Dermis blood vessel endothelial cell (primary cell): Measurements from ENCODE around the gene CXCL8. TPM values are rescaled to one million over a fixed set of nuclear protein-coding genes. Genes with fewer than 3 reads are reported as not detected.

Experiments
- DNase-seq: peaks from one replicate; pipeline ENCODE4 v3.0.0; 2010
- total RNA-seq: library from RNA; depleted of rRNA; stranded (reverse); fragments of >200 nt; gene quantifications from 2 replicates; pipeline ENCODE4 v1.2.3, GENCODE V29; 2014

The CXCL8 gene
- total RNA-seq, 1 donor from 2014 or later: 47.1 TPM

DNA sequence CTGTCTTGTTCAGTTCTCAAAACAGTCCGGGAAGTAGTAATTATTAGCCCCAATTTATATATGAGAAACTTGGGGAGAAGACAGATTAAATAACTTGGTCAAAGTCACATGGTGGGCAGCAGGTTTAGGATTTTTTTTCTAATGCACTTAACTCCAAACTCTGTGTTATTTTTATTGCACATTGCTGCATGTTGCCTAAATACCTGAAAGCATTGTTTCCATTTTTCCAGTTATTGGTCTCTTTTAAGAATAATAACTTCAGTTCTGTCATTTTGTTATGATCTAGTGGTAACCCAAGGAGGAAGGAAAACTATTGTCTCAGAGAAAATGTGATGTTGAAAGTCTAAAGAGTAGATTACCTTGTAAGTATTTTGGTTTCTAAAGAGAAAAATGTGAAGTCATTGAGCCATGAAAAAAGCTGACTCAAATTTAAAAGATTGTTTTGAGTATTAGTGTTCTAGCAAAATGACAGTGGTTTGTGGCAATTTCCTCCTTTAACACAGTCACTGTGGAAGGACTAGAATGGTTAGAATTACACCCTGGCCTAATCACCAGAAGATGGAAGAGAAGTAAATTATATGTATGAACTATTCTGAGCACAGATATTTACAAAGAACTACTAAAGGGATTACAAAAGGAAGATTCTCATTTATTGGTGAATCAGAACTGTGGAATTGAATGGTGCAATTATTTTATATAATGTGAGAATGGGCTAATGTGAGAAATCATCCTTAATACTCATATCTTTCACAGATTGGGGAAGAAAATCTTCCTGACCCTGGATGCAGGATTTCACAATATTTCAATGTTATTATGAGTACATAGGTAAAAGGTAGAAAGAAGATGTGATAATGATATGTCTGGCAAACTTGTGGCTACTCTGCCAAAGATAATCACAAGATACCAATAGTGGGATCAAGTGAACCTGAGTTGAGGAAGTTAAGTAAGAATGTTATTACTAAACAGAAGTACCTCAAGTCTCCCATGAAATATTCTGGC, 21.7 kb upstream of the CXCL8 start:
- DNase-seq: no peak

DNA sequence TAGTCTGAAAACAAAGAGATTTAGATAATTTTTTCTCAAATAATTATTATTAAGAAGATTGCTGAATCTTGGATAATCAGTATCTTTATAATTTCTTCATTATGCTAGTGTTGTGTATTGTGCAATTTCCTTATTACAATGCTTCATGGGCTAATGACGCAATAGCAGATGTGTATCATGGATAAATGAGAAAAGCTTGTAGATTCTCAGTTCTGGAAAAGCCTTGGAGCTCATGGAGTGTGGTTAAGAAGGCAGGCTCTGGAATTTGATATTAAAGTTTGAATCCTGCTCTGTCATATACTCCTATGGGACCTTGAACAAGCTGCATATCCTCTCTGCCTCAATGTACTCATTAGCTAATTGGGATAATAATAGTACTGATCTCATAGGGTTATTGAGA, 18.9 kb upstream of the CXCL8 start:
- DNase-seq: no peak

DNA sequence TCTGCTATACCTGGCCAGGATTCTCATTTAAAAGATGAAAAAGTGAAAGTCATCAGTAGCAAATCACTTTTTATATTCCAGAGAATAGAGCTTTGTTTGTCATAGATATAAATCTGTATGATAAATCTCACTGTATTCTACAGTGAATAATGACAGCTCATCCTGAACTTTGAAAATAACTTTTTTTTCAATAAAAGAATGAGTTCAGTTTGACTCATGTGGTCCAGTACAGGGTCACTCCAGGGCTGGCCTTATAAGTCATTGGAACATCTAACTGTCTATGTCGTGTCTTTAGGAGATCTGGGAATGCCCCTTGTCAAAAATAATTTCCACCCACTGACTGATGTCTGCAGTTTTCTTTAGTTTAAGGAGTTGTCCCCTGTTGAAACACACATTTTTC, 18.5 kb upstream of the CXCL8 start:
- no peak for DNase-seq

DNA sequence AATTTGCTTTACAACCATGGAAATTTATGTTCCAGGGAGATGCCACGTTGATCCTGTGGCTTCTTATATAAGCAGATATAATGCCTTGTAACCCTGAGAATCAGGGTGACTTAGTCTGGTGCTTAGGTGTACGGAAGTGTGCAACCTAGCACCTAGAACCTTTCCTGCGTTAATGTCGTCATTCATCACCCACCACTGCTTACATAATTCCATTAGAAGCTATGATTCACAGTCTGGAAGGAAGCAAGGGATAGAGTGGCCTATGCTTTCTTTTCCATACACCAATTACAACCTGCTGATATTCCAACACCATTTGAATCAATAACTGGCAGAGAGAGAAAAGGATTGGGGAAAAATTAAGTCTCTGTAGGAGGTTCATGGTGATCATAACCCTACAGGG, 17.3 kb upstream of the CXCL8 start:
- peak; percentile 61 for DNase-seq

DNA sequence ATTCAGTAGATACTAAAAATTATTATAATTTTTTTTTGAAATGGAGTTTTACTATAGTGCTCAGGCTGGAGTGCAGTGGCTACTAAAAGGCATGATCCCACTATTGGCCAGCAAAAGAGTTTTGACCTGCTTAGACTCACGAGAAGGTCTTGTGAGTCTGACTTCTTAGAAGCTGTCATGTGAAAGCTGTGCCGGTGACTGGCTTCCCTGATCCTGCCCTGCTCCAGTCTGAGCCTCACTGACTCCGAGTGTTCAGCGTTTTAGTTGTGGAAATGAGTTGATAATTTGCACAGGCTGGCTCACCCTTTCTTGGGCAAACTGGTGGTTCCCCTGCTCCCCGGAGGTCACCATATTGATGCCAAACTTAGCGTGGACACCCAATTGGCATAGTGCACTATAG, 16.4 kb upstream of the CXCL8 start:
- no peak for DNase-seq

DNA sequence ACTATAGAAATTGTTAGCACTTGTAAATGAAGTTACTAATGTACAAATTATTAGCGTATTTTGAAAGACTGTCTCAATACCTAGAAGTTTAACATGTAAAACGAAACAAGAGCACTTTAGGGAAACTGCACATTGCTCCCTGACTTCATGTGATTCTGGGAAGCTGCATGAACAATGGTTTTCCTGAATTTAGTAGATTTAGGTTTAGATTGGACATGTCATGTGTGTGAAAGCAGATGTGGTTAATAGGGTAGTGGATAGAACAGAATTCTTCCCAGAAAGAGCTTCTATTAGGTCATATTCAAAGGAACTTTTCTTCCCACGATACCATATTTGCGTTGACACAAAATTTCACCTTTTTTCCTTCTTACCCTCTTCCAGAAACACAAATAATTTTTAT, 14.9 kb upstream of the CXCL8 start:
- peak; percentile 28 for DNase-seq

DNA sequence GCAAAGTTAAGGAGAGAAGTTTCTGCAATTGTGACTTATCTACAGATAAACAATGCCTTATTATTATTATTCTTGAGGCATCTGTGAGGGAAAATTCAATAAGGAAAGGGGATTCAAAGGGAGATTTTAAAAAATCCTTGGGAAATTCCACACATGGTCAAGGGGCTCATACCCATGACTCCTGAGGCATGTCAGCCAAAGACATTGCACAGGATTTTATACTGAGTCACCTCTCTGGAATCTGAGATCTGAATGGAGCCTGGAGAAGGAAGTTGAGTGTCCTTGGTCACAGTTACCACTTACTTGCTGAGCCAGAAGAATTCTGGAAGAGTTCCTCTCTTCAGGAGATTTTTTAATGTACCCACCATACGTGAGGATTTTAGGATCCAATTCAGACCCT, 14.4 kb upstream of the CXCL8 start:
- peak; percentile 90 for DNase-seq

DNA sequence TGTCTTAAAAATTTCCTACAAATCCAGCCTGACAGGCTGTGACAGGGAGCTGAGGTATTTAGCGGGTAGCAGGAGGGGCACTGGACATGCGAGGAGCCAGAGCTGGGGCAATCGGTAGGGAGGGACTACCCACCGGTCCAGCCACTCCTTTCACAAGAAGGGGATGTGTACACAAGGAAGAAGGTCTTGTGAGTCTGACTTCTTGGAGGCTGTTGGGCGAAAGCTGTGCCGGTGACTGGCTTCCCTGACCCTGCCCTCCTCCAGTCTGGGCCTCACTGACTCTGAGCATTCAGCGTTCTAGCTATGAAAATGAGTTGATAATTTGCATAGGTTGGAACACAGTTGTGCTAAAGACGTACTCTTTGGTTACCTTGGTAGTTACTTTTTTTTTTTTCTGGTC, 12.7 kb upstream of the CXCL8 start:
- peak; percentile 72 for DNase-seq

DNA sequence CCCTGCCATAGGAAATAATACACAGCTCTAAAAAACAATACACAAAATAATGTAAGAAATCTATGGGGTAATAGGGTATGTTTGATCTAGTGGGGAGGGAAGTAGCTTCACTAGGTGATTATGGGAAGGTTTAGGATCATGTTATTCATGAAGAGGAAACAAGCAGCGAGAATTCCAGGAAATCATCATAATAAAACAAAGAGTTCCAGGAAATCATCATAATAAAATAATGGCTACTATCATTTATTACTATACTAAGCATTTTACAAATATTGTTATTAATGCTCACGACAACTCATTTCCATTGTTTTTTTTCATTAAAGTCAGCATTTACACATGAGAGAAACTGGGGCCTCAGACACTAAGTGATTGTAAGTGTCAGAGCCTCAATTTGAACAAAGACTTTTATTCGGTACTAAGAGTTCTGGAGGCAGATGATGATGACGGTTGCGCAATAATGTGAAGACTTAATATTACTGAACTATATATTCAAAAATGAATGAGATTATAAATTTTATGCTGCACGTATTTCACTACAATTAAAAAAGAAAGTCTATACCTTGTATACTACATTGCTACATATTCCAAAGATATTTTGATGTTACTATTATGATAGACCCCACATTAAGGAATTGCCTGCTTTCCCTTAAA, 12.2 kb upstream of the CXCL8 start:
- DNase-seq: peak; percentile 46

GRCh38 chr4:73729534-73730165, 10.7 kb upstream of the CXCL8 start:
- DNase-seq: peak; percentile 89

GRCh38 chr4:73730292-73730691, 10.1 kb upstream of the CXCL8 start:
- no peak for DNase-seq

- DNase-seq: no peak
Measured at GRCh38 chr4:73730867-73731266, 9.5 kb upstream of the CXCL8 start.

GRCh38 chr4:73731968-73732610, 8.3 kb upstream of the CXCL8 start:
- no peak for DNase-seq

- DNase-seq: peak; percentile 84
Measured at GRCh38 chr4:73732759-73733431, 7.5 kb upstream of the CXCL8 start.

DNA sequence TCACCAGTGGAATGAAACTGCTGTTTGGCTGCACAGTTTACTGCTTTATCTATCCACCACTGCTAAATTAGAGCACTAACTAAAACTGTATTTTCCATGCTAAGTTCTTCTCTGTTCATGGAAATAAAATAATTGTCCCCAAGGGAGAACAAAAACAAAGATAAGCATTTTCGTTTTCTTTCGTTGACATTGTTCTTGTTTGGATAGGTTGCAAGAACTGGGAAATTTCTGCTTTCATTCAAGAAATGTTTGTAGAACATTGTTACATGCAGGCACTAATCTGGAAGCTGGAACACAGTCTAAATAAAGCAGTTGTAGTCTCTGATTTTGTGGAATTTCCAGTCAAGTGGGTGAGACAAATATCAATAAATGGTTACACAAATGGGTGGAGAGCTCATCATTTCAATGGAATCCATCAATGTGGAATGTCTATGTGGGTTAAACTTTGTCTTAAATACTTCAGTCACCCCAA, 5.8 kb upstream of the CXCL8 start:
- DNase-seq: no peak

DNA sequence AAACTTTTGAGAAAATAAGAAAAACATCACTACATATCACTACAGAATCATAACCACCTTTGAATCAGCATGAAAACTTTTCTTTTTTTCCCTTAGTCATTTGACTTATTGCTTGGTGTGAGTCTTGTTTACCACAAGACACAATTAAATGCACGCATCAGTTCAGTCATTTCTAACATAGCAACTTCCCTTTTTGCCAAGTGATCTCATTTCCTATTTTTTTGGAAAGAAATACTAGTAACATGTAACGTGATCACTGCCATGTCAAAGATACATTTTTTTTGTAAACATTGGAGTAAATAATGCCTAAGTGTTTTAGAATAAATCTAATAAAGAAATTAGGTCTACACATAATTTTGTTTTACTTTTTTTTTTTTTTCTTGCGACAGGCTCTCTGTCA, 5.1 kb upstream of the CXCL8 start:
- DNase-seq: peak; percentile 87

DNA sequence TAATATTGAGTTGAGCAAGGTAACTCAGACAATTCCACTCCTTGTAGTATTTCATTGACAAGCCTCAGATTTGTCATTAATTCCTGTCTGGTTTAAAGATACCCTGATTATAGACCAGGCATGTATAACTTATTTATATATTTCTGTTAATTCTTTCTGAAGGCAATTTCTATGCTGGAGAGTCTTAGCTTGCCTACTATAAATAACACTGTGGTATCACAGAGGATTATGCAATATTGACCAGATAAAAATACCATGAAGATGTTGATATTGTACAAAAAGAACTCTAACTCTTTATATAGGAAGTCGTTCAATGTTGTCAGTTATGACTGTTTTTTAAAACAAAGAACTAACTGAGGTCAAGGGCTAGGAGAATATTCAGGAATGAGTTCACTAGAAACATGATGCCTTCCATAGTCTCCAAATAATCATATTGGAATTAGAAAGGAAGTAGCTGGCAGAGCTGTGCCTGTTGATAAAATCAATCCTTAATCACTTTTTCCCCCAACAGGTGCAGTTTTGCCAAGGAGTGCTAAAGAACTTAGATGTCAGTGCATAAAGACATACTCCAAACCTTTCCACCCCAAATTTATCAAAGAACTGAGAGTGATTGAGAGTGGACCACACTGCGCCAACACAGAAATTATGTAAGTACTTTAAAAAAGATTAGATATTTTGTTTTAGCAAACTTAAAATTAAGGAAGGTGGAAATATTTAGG, 821 bp downstream of the CXCL8 start:
- peak; percentile 58 for DNase-seq

DNA sequence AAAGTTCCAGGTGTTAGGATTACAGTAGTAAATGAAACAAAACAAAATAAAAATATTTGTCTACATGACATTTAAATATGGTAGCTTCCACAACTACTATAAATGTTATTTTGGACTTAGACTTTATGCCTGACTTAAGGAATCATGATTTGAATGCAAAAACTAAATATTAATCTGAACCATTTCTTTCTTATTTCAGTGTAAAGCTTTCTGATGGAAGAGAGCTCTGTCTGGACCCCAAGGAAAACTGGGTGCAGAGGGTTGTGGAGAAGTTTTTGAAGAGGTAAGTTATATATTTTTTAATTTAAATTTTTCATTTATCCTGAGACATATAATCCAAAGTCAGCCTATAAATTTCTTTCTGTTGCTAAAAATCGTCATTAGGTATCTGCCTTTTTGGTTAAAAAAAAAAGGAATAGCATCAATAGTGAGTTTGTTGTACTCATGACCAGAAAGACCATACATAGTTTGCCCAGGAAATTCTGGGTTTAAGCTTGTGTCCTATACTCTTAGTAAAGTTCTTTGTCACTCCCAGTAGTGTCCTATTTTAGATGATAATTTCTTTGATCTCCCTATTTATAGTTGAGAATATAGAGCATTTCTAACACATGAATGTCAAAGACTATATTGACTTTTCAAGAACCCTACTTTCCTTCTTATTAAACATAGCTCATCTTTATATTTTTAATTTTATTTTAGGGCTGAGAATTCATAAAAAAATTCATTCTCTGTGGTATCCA, 1.6 kb downstream of the CXCL8 start:
- no peak for DNase-seq

DNA sequence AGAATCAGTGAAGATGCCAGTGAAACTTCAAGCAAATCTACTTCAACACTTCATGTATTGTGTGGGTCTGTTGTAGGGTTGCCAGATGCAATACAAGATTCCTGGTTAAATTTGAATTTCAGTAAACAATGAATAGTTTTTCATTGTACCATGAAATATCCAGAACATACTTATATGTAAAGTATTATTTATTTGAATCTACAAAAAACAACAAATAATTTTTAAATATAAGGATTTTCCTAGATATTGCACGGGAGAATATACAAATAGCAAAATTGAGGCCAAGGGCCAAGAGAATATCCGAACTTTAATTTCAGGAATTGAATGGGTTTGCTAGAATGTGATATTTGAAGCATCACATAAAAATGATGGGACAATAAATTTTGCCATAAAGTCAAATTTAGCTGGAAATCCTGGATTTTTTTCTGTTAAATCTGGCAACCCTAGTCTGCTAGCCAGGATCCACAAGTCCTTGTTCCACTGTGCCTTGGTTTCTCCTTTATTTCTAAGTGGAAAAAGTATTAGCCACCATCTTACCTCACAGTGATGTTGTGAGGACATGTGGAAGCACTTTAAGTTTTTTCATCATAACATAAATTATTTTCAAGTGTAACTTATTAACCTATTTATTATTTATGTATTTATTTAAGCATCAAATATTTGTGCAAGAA, 2.3 kb downstream of the CXCL8 start:
- no peak for DNase-seq

GRCh38 chr4:73743281-73743680, 2.9 kb downstream of the CXCL8 start:
- no peak for DNase-seq
